Measurements from ENCODE around the gene GPATCH2.

DNA sequence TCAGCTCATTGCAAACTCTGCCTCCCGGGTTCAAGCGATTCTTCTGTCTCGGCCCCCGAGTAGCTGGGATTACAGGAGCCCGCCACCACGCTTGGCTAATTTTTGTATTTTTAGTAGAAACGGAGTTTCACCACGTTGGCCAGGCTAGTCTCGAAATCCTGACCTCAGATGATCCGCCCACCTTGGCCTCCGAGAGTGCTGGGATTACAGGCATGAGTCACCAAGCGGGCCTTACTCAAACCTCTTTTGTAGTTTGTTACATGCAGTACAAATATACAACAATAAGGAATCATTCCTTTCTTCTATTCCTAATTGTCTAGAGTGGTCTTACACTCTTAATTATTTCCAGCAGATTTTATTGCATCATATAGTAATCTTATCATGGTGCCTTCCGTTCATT lies 16.9 kb upstream of the GPATCH2 start:
- TF ChIP-seq GATA2 (IDR thresholded peaks at IDR 0.05; ENCODE audit: low read depth, low read length) = no peak
- no peak for TF ChIP-seq GATA3 (IDR thresholded peaks at IDR 0.05; ENCODE audit: low read depth, low read length)
